Right kidney (tissue), 1 donor: ENCODE results near the gene CPNE6.

Experiments used
- DNase-seq: peaks from one replicate; pipeline ENCODE4 v3.0.0-alpha.2; 2016

Gene CPNE6

DNA sequence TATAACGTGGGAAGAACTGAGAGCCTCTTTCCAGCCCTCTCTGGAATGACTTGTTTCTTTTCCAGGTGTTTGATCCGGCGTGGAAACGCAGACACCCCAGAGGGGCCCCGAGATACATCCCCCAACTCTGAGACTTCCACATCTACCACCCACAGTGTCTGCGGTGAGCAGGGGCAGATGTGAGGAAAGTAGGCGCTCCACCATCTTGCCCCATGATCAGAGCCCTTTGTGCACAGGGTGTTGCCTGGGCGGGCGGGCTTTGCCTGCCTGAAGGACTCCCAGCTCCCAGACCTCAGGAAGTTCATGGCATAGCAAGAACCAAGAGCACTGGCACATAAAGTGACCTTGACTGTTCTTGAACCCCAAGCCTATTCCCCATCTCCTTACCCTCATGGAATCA, 16.7 kb upstream of the CPNE6 start:
- DNase-seq, result no peak

DNA sequence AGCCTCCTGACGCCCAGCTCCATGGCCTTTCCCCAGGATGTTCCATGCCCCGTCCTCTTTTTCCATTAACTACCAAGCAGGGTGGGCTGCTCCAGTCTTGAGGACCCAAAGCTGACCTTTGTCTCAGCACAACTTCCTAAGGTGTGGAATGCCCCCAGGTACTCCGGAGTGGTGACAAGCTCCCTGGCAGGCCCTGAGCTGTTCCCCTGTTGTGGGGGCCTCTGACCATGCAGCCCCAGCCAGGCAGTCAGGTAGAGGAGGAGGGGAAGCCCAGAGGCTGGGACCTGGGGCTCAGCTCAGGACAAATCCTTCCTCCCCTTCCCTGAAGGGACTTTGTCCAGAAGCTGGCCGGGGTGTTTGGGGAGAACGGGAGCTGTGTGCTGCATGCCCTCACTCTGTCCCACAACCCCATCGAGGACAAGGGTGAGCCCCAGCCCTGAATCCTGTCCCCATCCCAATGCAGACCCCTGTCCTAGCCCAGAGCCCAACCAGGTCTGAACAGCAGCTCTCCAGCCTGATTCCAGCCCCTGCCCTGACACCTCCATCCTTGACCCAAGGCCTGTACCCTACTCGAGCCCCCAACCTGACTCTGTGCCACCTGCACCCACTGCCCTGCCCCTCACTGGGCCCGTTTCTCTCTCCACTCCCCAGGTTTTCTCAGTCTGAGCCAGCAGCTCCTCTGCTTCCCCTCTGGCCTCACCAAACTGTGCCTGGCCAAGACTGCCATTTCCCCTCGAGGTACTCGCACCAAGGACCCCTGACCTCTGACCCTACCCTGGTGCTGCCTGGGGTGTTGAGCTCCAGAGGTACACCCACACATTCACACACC, 15.2 kb upstream of the CPNE6 start:
- DNase-seq, result no peak

DNA sequence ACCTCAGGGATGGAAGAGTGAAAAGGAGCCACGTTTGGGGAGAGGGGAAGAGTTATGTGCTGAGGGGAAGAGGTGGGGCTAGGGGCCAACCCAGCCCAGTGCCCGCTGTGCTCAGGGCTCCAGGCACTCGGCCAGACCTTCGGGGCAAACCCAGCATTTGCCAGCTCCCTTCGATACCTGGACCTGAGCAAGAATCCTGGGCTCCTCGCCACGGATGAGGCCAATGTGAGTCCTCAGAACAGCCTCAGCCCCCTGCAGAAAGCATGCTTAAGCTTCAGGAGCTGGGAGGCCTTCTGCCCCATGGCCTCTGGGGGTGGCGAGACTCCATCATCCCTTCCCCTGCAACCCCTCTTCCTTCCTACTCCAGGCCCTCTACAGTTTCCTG, 14.6 kb upstream of the CPNE6 start:
- DNase-seq, result no peak

DNA sequence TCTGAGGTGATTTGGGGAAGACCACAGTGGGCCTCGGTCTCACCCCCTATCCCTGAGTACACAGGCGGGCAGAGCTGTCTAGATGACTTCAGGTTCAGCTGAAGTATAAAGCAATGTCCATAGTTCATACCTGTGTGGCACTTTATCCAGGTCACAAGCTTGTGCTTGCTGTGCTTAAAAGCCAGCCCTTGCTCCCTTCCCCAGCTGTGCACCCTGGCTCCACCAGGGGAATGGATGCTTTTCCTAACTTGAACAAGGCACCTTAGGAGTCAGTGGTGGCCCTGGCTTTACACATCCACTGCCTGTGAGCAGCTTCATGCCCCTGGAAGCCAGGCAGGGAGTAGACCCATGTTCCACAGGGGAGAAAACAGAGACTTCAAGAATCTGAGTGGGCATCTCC, 14.1 kb upstream of the CPNE6 start:
- DNase-seq, result no peak

DNA sequence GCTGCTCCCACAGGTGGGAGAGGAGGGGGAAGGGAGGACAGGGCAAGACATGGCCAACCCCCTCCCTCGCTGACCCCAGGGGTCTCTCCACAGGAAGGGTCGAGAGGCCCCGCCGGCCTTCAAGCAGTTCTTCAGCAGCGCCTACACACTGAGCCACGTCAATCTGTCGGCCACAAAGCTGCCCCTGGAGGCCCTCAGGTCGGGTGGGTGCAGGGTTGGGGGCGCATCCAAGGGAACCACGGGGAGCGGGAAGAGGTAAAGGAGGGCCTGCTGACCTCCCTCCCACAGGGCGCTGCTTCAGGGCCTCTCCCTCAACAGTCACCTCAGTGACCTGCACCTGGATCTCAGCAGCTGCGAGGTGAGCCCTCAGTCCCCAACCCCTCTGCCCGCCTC, 13.5 kb upstream of the CPNE6 start:
- DNase-seq, result no peak

DNA sequence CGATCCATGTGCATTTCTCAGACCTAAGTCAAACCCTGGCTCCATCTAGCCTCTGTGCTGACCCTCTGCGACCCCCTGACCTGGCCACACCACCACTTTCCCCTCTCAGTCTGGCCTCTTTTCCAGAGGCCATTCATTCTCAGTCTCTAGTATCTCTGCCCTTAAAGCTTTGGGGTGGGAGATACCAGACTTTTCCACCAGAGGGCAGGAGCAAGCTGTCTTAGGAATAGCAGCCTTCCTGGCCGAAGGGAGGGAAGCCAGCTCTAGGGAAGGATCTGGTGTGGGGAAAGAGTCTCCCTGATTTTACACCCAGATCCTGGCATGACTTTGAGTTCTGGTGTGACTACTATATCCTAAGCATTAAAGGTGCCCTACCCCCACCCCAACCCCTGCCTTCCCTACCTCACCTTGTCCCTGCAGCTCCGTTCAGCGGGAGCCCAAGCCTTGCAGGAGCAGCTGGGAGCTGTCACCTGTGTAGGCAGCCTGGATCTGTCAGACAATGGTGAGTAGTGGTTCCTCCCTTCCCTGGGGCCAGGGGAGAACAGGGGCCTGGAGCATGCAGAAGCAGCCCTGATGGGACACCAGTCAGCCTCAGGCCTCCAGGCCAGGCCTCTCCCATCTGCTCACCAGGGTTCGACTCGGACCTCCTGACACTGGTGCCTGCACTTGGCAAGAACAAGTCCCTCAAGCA, 13.0 kb upstream of the CPNE6 start:
- DNase-seq, result peak; percentile 68

DNA sequence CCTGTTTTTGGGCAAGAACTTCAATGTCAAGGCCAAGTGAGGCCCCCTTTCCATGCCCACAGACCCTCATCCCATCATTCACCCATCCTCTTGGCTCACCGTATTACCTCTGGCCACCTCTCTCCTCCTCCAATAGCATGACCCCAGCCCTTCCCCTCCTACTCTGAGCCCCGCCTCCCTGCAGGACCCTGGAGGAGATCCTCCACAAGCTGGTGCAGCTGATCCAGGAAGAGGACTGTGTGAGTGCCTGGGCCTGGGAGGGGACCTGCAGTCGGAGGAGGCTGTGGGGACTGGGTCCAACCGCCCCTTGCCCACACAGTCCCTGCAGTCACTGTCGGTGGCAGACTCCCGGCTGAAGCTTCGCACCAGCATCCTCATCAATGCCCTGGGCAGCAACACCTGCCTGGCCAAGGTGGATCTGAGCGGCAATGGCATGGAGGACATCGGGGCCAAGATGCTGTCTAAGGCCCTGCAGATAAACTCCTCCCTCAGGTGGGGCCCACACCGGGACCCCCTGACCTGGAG, 12.3 kb upstream of the CPNE6 start:
- no peak for DNase-seq

DNA sequence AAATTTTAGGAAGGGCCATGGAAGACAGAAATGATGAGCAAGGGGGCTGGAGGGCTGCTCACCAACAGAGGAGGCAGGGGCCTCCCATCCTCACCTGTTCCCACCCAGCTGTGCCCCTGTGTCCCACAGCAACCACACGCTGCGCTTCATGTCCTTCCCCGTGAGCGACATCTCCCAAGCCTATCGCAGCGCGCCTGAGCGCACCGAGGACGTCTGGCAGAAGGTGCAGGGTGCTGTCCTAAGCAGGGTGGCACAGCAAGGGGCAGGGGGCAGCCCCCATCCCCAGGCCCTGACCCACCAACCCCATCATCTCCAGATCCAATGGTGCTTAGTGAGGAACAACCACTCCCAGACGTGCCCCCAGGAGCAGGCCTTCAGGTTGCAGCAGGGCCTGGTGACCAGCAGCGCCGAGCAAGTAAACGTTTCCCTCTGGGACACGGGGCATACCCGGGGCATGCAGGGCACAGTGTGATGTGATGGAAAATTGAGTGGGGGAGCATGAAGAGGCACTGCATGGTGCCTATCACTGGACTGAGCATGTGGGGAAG, 11.4 kb upstream of the CPNE6 start:
- DNase-seq, result no peak

DNA sequence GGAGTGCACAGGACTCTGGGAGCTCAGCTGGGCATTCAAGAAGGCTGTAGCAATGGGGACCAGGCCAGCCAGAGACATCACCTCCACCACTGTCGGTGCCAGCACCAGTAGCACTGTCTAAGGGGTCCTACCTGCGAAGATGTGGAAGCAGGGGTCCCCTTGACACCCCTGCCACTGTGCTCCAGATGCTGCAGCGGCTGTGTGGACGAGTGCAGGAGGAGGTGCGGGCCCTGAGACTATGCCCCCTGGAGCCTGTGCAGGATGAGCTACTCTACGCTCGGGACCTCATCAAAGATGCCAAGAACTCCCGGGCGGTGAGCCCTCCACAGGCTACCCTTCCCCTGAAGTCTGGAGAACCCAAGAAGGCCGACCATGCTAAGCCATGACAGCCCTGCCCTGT, 10.9 kb upstream of the CPNE6 start:
- no peak for DNase-seq

DNA sequence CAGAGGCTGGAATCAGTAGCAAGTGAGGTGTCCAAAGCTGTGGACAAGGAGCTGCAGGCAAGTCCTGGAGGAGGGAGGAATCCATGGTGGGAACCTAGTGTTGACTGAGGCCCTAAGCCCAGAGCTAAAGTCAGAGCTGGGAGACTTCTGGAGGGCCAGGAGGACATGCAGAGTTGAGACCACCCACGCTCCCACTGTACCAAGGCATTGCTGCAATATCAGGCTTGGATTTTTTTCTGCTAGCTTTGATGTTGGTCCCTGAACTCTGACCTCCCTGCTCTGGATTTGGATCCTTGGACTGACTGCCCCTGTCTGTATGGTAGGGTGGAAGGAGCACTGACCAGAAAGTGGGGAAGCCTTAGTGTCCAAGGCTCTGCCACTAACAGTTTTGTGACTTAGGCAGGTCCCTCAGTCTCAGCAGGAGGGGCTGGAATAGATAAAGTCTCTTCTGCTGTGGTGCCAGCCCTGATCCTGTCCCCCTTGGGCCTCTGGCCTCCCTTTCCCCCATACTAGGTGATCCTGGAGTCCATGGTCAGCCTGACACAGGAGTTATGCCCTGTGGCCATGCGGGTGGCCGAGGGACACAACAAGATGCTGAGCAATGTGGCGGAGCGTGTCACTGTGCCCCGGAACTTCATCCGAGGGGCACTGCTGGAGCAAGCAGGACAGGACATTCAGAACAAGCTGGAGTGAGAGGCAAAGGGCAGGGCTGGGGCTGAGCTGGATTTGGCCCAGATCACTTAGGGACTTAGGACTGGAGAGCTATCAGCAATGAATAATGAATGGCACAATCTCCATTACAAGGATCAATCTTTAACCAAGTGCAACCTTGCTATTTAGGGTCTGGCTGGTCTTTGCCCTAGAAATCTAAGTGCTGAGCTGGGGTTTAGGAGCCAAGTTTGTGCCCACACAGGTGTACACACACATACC, 10.1 kb upstream of the CPNE6 start:
- DNase-seq, result no peak

DNA sequence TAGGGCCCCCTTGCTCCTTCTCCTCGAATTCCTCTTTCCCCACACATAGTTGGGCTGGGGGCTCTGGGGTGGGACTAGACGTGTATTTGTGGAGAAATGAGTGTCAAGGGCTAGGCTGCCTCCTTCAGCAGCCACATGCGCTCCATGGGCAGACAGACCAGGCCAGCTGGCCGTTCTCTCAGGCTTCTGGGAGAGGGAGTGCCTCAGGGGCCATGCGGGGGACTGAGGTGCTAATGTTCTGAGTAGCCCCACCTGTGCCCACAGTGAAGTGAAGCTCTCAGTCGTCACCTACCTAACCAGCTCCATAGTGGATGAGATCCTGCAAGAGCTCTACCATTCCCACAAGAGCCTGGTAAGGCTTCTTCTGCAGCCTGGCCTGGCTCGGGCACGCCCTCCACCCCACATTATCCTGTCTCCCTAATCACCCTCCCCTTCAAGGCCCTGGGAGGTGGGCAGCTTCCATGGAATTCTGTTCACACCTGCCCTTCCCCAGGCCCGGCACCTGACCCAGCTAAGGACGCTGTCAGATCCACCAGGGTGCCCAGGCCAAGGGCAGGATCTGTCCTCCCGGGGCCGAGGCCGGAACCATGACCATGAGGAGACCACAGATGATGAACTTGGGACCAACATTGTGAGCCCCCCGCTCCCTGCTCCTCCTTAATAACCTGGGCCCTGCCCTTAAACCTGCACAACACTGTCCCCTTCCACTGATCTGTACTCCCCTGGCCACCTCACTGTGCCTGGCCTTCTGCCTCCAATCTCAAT, 9.0 kb upstream of the CPNE6 start:
- no peak for DNase-seq

DNA sequence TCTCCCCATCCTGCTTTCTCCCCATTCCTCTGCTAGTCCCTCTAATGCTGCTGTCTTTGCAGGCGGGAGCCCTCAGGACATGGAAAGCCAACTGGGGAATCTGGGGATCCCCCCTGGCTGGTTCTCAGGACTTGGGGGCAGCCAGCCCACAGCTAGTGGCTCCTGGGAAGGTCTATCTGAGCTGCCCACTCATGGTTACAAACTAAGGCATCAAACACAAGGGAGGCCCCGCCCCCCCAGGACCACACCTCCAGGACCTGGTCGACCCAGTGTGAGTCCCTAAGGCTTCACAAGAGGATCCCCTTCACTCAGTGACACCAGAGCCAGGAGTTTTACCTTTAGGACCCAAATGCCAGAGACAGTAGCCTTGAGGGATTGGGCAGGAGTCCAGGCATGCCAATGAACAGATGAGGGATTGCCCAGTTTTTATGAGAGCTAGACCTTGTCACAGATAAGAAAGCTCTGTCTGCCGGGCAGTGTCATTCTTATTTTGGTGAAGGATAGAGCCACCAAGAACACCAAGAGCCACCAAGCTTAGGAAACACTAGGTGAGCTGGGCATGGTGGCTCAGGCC, 8.0 kb upstream of the CPNE6 start:
- no peak for DNase-seq

DNA sequence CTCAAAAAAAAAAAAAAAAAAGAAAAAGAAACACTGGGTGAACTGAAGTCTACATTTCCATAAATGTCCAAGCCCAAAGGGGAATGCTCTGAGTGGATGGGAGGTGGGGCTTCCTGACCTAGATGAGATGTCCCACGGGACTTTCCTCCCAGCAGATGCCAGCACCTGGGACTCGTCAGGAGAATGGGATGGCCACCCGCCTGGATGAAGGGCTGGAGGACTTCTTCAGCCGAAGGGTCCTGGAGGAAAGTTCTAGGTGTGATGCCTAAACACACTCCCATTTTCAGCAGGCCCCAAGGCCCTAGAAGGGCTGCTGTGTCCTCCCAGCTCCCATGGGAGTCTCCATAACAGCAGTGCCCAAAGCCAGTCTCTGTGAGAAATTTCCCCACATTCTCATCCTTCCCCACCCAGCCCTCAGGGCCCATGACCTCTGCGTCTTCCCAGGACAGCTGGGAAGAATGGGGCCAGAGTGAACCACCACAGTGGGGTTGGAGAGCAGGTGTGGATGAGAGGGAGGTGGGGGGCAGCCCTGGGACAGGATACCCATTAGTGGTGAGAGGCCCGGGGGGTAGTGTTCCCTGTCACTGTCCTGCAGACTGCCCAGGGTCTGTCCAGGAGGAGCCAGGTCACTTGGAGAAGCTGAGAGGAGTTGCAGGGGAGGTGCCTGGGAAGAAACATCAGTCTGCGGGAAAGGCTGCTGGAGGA, 7.1 kb upstream of the CPNE6 start:
- DNase-seq, result no peak

DNA sequence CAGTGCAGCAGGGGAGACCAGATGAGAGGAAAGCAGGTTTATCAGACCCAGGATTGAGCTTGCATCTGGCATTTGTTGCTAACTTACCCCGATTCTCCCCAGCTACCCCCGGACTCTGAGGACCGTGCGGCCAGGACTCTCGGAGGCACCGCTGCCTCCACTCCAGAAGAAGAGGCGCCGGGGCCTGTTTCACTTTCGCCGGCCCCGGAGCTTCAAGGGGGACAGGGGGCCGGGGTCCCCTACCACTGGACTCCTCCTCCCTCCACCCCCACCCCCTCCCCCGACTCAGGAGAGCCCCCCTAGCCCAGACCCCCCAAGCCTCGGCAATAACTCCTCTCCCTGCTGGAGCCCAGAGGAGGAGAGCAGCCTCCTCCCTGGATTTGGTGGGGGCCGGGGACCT, 6.5 kb upstream of the CPNE6 start:
- DNase-seq, result no peak

DNA sequence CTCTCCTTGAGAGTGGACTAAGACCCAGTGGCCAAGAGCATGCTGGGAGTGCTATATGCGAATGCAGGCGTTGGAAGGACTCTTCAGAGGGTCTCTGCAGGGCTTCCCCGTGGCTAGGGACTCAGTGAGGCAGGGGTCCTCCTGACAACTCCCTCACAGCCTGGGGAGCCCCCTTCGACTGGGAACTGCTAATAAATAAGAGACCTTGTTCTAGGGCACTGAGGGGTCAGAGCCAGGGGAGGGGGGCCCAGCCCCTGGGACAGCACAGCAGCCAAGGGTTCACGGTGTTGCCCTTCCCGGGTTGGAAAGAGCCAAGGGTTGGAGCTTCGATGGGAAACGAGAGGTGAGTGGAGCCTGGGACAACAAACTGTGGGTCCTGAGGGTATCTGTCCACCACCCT, 6.0 kb upstream of the CPNE6 start:
- no peak for DNase-seq

DNA sequence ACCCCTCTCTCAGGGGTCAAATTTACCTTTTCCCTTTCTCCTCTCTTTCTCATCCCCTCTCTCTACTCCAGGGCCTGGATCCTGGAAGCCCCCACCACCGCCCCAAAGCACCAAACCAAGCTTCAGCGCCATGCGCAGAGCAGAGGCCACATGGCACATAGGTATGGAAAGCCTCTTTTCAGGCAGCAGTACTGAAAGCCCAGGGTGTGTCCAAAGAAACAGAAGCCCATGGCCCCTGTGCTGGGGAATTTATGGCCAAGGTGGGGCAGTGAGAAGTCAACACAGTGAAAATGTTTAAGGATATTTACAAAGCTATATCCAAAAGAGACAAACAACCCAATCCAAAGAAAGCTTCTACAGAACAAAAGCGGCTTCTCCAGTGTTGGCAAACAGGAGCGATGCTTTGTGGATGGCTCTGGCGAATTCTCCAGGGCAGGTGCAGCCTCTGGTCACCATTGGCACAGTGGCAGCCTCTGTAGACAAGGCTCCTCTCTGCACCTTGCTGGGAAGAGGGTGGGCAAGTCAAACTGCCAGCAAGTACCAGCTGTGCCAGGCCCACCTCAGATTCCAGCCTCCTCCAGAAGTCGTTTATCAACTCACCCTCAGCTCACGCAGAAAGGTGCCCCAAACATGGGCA, 4.7 kb upstream of the CPNE6 start:
- no peak for DNase-seq

DNA sequence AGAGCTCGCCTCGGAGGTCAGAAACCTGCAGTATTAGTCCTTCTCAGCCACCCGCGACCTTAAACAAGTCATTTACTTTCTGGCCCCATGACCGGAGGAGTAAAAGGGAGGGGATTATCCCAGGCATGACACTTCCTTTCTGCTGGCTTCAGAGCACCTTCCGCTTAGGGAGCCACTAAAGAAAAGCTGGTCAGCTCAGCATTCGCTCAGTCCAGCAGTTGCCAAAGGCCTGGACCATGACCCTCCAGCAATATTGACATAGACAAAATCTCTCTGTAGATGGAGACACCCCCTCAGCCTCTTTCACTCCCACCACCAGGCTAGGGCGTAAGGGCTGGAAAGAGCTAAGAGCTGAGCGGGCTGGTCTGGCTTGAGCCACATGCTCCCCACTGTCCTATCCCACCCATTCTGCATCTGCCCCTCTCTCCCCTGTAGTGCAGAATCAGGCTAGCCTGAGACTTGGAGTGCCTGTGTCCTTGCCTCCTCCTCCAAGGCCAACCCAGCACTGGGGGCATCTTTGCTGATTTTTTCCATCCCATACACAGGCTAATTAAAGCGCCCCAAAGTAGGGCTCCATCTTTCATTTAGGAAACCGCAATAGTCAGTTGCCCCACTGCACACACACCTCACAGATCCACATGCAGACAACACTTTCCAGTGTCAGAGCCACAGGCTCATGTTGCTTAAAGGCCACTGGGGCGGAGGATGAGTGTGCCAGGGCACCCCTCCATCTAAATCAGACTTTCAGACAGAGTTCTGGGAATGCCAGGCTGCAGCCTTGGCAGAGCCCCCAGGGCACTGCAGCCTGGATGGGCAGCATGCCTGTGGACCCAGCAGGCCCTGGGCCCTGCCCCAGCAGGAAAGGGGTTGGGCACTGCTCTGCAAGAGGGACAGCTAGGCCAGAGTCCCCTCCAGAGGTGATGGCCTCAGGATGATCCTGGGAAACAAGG, 4.0 kb upstream of the CPNE6 start:
- DNase-seq, result no peak

DNA sequence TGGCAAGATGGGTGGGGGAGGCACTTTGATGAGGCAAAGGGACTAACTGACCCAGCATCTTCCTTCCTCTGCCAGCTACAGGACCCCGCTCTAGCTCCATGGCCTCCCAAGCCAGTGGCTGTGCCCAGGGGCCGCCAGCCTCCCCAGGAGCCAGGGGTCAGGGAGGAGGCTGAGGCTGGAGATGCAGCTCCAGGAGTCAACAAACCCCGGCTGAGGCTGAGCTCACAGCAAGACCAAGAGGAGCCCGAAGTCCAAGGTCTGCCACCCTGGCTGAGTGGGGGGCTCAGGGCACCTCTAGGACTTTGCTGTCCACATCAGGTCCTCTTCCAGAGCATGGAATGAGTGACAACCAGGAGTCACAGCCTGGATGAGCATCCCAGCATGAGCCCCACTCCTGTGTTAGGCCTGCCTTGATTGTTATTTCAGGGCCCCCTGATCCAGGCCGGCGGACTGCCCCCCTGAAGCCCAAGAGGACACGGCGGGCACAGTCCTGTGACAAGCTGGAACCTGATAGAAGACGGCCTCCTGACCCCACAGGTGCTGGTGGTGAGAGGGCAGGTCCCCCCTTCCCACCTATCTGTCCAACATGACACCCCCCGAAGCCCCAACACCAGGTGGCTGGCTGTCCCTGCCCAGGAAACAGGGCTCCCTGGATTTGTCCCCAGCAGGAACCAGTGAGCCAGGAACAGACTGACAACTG, 2.5 kb upstream of the CPNE6 start:
- no peak for DNase-seq

DNA sequence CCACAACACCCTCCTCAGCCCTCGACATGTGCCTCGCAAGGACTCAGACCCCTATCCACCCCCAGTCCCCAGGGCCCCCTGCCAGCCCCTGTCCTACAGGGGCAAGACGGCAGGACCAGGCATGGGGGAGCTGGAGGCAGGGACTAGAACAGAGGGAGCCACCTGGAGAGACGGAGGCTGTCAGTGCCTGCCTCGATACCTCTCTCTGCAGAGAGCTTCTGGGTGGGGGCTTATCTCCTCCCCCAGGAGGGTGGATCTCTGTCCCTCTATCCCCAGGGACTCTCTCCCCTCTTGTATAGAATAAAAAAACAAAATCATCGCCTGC, 2.0 kb upstream of the CPNE6 start:
- DNase-seq, result no peak
